HG02884 (cell line): ENCODE measurements around the gene KIF1A.
A peak's percentile ranks its signal among the peaks of the same experiment; 100 is the strongest.
"Not testable (repeated sequence)": the region's sequence is repeated elsewhere in the genome, so short reads cannot be mapped to it uniquely, and the experiment has no call there.

Source experiments
- ATAC-seq: cut with Tn5 transposase; IDR thresholded peaks from one replicate; pipeline ENCODE4 v1.9.1; 2021; ENCODE audit warnings: mild to moderate bottlenecking, moderate library complexity; ENCODE audit not compliant: unreplicated experiment

KIF1A gene

DNA sequence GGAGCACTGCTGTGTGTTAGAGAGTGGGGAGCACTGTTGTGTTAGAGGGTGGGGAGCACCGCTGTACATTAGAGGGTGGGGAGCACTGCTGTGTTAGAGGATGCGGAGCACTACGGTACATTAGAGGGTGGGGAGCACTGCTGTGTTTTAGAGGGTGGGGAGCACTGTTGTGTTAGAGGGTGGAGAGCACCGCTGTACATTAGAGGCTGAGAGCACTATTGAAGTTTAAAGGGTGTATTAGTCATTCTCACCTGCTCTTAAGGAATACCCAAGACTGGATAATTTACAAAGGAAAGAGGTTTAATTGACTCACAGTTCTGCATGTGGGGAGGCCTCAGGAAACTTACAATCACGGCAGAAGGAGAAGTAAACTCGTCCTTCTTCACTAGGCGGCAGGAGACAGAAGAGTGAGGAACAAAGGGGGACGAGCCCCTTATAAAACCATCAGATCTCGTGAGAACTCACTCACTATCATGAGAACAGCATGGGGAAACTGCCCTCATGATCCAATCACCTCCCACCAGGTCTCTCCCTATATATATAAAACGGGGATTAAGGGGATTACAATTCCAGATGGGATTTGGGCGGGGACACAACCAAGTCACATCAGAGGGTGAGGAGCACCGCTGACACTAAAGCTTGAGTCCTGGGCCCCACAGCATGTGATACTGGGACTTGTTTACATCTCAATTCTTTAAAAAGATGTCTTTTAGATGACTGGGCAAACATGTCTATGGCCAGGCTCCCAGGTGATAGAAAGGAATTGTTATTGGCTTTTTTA lies 29.1 kb upstream of the KIF1A start:
- no peak for ATAC-seq

DNA sequence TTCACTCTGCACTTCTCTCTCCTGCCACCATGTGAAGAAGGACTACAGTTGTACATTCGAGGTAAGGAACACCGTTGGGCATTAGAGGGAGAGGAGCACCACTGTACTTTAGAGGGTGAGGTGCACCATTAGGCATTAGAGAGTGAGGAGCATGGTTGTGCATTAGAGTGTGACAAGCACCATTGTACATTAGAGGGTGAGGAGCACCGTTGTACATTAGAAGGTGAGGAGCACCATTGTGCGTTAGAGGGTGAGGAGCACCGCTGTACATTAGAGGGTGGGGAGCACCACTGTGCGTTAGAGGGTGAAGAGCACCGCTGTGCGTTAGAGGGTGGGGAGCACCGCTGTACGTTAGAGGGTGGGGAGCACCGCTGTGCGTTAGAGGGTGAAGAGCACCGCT lies 27.8 kb upstream of the KIF1A start:
- no peak for ATAC-seq

DNA sequence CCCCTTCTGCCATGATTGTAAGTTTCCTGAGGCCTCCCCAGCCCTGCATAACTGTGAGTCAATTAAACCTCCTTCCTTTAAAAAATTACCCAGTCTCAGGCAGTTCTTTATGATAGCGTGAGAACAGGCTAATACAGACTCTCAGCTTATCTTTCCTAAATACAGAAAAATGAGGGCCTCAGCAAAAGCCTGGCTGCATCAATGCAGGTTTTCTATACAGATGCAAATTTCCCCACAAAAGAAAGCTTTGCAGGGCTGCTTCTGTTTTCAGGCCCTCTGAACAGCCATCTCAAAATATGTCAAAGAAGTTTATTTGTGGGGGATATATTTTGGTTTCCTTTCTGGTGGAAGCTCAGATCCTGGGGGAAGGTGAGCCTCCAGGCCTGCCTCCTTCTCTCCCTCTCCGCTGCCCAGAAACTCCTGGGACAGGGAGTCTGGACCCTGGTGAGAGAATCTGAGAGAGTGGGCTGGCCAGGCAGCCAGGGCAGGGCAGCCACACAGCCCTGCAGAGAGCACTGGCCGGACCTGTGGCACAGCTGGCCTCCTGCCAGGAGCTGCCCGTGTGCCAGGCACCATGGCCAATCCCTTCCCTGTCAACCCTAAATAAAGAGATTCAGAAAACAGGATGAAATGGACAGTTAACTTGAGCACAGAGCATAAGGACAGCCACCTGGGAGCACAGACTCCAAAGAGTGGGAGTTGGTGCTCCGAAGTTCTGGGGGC lies 27.0 kb upstream of the KIF1A start:
- ATAC-seq = no peak

DNA sequence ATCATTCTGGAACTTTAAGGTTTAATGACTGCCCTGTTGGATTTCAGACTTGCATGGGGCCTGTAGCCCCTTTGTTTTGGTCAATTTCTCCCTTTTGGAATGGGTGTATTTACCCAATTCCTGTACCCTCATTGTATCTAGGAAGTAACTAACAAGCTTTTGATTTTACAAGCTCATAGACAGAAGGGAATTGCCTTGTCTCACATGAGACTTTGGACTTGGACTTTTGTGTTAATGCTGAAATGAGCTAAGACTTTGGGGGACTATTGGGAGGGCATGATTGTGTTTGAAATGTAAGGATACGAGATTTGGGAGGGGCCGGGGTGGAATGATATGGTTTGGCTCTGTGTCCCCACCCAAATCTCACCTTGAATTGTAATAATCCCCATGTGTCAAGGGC lies 26.3 kb upstream of the KIF1A start:
- ATAC-seq = not testable (repeated sequence)

DNA sequence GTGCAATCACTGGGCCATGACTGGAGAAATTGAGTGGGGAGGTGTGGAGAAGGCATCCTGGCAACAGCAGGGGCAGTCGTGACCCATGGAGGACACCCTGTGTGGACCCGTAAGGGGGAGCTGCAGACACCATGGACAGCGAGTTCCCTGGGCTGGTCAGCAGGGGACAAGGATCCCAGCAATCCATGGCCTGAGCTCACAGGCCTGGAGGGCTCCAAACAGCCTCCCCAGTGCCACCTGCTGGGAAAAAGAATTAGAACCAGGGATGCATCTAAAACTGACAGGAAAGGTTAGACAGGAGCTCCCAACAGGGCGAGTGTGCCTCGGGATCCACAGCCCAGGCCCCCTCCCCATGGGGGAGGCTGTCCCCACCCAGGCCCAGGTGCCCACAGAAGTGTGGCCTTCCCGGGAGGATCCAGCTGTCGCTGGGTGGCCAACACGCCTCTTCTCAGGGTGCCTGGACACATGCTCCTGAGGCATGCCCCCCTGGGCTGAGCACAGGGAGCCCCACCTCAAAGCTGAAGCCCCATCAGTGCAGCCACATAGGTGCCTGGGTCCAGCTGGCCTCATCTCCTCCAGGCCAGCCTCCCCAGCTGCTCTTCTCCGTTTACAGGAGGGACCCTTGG lies 20.5 kb upstream of the KIF1A start:
- no peak for ATAC-seq

DNA sequence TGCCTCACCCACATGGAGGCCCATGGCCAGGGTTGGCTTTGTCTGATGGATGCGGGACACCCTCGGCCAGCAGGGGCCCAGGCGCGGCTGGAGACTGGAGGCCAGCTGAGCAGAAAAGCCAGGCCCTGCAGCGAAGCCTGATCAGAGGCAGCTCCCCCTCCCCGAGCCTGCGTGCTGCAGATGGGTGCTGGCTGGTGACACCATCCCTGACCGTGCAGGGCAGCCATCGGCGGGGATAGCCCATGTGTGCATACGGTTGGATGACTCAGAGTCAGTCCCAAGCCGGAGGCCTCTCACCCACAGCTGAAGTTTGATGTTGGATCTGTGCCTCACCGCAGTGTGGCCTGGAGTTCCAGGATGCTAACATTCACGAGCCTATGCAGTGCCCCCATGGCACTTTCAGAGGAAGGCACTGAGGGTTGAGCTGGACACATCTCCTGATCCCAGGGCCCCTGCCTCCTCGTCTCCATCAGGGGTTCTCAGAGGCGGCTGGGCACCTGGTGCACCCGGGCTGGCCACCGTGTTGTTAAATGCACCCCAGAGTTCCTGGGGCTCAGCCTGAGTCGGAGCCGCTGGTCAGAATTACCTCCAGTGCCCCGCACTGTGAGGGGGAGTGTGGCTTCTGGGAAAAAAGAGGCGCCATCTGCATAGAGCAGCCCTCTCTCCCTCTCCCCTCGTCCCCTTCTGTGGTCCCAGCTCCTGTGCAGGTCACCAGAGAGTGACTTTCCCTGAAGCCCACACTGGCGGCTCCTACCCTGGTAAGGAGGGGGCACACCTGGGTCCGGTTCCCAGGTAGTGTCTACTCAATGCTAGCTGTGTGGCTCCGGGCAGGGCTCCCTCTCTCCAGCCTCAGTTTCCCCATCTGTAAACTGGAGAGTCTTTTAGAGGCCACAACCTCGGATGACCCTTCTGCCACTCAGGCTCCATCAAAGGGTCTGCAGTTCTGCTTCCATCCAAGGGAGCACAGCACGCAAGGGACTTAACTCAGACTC lies 19.4 kb upstream of the KIF1A start:
- ATAC-seq = no peak

DNA sequence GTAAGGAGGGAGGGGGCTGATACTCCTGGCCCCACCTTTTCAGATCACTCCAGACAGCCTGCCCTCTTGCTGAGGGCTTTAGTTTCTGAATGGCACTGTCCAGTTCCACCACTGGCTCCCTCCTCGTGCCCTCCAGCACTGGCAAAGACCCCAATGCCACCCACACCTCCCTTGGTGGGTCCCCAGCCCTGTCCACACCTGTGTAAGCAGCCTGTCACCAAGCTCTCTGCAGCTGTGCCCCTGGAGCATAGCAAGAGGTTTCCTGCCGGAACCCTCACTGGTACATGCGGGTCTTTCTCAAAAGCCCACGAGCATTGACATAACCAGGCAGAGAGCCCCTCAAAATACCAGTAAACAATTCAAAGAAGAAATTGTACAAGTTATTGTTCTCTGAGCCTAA lies 17.6 kb upstream of the KIF1A start:
- ATAC-seq = no peak

DNA sequence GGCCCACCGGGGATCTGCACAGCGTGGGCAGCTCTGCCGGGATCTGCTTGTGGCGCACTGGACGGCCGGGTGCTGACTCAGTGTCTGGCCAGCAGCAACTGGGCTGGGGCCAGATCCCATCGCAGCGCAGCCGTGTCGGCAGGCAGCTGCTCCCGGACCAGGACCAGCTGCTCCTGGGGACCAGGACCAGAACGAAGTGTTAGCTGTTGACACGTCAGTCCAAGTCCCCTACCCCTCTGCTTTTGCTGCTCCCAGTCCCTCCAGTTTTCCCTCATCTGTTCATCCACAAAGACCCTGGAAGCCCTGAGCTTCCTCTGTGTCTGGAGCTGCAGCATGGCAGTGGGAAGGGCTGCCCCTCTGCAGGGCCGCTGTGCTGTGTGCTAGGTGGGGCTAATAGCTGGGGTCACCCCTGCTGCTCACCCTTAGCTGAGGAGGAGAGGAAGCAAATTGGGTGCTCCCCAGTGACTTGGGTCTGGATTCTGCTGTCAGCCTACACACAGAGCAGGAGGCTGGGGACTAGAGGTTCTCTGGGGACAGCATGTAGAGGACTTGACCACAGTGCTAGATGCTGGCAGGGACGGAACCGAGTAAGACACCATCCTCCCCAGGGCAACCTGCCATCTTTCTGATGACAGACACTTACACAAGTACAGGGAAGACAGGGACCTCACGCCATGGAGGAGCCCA lies 16.9 kb upstream of the KIF1A start:
- ATAC-seq = no peak

DNA sequence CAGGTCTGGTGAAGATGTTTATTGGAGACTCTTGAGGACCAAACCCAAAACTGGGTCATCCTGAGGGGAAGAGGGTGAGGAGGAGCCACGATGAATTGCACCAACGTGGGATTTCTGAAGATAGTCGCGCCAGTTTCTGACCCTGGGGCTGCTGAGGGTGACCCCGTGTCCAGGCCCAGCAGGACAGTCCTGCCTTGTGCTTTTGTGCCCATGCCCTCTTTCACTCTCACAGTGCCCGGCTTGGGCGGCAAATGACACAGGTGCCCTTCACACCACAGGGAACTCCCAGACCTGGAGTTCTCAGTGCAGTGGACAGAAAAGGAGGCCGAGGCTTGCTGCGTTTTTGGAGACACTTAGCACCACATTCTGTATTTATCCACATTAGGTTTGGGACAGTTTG lies 15.5 kb upstream of the KIF1A start:
- no peak for ATAC-seq

DNA sequence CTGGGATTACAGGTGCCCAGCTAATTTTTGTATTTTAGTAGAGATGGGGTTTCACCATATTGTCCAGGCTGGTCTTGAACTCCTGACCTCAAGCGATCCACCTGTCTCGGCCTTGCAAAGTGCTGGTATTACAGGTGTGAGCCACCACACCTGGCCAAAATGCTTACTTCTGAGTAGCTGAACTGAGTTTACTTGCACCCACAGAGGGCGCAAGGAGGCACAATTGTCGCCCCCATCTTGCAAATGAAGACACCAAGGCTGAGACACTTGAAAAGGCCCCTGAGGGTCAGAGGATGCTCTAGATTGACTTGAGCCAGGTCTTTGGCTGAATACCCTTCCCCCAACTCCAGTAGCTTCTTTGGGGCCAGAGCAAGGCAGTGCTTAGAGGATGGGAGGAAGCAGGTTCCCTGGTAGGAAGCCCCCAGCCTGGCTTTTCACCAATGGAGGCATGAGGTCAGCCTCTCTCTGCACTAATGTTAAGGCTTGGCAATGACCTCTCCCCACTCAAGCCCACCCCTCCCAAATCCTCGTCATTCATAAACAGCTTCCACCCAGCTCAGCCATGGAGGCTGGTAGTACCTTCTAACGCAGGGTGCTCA lies 14.5 kb upstream of the KIF1A start:
- ATAC-seq = no peak

DNA sequence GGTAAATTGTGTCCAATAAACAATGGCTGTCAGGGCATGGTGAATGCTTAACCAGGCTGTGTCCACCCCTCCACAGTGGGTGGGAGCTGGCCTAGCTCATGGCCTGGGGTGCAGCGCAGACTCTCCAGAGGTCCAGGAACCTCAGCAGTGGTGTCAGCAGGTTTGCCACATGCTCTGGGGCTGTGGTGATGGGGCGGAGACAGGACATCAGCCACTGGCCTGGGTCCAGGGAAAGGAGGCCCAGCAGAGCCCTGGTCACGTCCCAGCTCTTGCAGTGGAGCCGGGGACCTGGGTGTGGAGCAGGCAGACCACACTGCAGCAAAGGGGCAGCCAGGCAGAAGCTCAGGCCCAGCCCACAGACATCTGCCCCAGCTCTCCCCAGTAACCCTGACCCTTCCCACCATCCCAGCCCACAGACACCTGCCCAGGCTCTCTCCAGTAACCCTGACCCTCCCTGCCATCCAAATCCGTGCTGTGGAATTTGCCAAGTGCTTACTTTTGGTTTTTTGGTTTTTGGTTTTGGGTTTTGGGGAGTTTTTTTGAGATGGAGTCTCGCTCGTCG lies 13.8 kb upstream of the KIF1A start:
- no peak for ATAC-seq

DNA sequence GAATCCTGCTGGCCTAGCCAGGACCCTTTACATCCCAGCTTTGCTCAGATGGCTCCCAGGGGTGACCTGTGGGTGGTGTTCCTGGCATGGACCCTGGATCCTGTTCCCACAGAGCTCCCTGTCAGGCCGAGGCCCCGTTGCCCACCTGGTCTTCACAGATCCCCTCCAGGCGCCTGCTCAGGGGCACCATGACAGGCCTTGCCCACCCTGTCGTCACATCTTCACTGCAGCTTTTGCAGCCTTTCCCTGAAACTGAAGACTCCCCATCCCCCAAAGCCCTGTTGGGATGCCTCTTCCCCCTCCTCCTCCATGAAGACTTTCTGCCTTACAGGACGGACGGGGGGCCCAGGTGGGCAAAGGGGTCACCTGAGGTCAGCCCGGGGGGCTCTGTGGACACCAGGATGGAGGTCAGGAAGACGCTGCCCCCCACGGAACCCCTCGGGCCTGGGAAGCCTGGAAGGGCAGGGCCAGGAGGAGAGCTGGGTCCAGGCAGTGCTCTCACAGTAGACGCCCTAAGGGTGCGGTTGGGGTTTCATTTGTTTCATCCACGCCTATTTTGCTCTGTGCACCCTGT lies 13.0 kb upstream of the KIF1A start:
- ATAC-seq = no peak

DNA sequence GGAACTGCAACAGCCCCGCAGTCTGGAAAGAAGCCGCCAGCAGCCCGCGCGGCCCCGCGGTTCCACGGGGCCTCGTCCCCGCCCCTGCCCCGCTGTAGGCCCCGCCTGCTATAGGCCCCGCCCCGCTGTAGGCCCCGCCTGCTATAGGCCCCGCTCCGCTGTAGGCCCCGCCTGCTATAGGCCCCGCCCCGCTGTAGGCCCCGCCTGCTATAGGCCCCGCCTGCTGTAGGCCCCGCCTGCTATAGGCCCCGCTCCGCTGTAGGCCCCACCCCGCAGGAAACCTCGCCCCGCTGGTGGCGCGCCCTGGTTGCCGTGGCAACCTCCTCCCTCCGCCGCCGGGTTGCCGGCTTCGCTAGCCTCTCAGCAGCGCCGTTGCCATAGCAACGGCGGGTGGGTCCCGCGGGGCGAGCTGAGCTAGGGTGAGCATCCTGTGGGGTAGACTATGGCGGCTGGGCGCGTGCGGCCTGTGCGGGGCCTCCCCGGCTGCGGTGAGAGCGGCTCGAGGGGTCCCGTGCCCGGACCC lies 12.2 kb upstream of the KIF1A start:
- ATAC-seq = peak; percentile 74

DNA sequence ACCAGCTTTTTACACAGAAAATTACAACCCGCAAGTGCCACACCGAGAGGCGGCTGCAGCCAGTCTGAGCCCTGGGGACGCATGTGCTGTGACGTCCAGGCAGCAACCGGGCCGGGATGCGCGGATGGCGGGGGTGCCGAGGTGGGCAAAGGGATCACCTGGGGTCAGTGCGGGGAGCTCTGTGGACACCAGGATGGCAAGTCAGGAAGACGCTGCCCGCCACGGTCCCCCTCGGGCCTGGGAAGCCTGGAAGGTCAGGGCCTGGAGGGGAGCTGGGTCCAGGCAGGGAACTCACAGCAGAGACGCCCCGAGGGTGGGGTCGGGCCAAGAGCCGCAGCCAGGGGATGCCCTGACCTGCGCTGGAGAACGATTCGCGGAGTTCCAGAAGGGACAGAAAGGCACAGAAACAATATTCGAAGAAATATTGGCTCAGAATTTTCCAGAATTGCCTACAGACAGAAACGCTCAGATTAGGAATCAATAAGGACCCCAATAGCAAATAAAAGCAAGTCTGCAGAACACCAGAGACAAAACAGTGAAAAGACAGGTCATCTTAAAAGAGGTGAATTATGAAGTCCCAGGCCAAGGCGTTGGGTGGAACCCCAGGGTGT lies 11.7 kb upstream of the KIF1A start:
- no peak for ATAC-seq

DNA sequence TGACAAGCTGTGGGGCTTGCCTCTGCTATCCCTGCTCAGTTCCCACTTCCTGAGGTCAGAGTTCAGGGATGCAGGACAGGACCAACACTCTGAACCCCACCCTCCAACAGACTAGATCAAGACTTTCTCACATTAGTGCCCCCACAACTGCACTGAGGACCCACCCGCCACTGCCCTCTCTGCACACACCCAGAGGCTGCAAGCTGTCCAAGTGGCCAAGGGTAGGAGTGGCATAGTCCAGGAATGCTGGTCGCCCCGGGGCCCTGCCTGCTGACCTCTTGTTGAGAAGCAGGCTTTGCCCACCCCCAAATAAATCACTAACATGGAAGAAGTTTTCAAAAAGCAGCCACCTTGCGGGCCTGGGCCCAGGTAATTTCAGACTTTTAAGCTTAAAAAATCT lies 5.5 kb upstream of the KIF1A start:
- no peak for ATAC-seq

DNA sequence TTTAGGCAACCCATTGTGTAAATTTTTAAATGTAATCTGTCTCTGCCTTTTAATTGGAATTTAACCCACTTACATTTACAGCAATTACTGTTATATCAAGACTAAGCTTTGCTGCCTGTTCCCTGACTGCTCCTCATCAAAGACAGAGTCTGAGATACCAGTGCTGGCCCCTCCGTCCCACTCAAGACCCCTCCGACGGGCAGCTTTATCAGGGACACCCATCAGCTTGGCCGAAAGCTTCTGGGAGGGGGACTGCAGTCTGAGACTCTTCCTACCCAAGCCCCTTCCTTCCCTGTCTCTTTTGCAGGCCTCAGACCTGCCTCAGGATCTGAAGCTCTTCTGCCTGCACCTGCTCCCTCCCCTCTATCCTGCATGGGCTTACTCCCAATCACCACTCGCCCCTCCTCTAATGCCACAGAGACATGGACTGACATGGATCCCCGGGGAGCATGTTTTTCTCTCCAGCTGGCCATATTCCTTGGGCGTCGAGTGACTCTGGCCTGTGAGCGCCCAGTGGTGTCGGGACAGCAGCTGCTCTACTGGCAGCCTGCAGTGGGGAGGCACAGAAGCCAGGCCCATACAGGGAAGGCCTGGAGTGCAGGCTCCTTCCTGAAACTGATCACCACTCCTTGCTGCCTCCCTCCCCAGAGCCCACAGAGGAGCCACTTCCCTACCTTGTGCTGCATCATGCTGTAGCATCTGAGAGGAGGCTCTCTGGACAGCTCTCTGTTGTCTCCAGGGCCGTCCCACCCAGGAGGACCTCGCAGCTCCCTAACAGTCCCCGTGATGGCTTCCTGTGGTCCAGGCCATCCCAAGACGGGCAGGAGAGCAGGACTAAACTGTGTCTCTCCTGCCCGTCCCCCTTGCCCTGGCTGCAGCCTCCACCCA lies 3.7 kb upstream of the KIF1A start:
- ATAC-seq = no peak

DNA sequence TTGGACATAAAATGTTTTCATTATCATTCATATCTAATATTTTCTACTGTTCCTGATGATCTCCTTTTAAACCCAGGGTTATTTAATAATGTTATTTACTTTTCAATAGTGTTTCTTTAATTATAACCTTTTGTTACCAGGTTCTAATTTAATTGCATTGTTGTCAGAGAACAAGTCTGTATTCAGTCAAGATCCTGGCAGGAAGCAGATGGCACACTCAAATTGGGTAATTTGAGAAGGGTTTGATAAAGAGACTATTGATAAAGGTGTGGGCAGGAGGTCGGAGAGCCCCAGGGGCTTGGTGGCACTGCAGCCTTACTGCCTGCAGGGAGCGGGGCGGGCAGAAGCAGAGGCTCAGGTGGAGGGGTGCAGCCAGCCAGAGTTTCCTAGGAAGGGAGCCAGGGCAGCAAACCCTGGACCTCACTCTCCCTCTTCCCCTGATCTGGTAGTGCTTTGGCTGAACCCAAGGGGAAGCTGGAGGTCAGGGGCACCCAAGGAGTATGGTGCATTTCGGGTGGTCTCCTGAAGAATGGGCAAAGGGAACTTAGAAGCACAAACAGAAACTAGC lies 2.3 kb upstream of the KIF1A start:
- no peak for ATAC-seq
